ENCODE measurements around the gene TEX2.
A peak's percentile ranks its signal among the peaks of the same experiment; 100 is the strongest.
"Not testable (repeated sequence)": the region's sequence is repeated elsewhere in the genome, so short reads cannot be mapped to it uniquely, and the experiment has no call there.

TEX2 gene

DNA sequence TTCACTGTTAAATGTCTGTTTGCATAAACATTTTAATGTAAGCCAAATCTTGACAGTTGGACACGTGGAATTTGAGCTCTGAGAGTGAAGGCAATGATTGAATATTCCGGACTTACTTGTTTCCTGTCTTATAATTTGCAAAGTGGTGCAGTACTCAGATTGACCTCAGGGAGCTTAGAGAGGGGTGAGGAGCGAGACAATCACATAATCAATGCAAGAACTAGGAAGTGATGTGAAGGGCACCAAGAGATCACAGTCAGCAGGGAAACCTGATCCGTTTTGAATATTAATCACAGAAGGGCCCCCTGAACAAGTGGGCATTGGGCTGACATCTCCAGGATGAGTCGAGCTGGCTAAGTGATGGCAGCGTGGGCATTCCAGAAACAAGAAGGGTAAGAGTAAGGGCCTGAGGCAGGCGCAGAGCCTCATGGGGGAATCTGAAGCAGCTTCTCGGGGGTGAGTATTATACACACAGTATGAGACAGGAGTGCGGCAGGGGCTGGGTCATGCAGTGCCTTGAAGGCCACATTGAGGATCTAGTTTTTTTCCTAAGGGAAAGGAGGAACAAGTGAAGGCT lies 26.1 kb downstream of the TEX2 start:
- DNase-seq (ENCODE audit: low spot score) = no peak

DNA sequence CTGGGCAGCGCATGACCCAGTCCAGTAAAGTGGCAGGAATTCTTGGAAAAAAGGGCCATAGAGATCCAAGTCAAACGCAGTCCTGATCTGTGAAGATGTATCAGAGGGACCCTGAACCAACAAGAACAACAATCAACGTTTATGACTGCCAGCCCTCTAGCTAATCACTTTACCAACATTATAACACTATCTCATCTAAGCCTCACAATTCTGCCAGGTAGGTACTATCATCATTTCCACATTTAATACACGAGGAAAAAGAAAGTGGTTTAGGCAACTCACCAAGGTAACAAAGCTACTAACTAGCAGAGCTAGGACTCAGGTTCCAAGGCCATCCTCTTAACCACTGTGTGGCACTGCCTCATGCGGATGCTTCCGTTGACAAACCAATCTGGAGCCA lies 28.1 kb downstream of the TEX2 start:
- no peak for DNase-seq (ENCODE audit: low spot score)

- no peak for DNase-seq (ENCODE audit: low spot score)
Measured at GRCh38 chr17:64232466-64233262, 30.4 kb downstream of the TEX2 start.

- no peak for DNase-seq (ENCODE audit: low spot score)
Measured at GRCh38 chr17:64231567-64232141, 31.4 kb downstream of the TEX2 start.

- DNase-seq (ENCODE audit: low spot score) = no peak
Measured at GRCh38 chr17:64230791-64231408, 32.2 kb downstream of the TEX2 start.

DNA sequence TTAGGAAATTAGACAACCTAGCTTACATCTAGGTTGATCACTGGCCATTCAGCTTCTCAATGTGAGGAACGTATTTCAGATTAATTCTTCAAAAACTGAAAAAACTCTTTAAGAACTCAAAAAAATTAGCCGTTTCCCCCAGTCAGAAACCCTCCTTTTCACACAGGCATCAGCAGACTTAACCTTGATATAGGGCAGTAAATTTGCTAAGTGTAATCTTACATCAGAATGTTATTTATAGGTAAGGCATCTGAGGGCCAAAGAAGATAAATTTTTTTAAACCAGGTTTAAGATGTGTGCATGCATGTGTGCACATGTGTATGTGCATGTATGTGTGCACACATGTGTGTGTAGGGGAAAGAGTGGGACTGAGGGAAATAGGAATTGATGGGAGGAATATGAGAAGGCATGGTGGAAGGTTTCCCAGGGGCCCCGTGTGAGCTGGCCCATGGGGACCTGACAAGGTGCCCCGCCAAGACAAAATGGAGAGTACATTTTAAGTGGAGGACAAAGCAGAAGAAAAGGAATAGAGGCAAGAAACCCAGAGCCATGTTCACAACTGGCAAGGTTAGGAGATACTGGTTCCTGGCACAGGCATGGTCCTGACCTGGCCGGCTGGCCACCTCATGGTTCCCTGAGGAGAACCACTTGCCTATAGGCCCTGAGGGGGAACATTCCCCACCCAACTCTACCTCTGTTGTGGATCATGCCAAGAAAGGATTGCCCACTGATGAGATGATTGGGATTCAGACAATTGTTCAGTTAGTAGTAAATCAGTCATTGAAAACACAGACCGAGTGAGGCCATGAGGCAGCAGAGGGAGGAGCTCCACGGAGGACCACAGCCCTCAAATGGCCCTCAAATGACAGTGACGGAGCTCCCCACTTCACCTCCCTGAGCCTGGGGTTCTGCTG lies 33.0 kb downstream of the TEX2 start:
- DNase-seq (ENCODE audit: low spot score) = no peak

GRCh38 chr17:64226132-64226531 lies 36.9 kb downstream of the TEX2 start:
- no peak for DNase-seq (ENCODE audit: low spot score)

DNA sequence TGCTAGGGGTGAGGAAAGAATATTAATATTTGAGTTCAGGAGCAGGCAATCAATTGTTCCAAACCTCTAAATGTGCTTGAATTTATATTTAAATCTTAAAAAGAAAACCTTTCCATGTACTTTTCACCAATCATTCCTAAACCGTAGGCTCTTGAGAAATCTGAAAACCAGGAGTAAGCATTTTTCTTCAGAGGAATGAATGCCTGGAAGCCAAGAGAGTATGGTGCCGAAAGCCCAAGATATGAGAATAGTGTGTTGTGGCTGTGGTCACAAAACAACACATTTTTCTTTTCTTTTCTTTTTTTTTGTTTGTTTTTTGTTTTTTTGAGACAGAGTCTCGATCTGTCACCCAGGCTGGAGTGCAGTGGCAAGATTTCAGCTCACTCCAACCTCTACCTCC lies 37.6 kb downstream of the TEX2 start:
- DNase-seq (ENCODE audit: low spot score) = no peak

DNA sequence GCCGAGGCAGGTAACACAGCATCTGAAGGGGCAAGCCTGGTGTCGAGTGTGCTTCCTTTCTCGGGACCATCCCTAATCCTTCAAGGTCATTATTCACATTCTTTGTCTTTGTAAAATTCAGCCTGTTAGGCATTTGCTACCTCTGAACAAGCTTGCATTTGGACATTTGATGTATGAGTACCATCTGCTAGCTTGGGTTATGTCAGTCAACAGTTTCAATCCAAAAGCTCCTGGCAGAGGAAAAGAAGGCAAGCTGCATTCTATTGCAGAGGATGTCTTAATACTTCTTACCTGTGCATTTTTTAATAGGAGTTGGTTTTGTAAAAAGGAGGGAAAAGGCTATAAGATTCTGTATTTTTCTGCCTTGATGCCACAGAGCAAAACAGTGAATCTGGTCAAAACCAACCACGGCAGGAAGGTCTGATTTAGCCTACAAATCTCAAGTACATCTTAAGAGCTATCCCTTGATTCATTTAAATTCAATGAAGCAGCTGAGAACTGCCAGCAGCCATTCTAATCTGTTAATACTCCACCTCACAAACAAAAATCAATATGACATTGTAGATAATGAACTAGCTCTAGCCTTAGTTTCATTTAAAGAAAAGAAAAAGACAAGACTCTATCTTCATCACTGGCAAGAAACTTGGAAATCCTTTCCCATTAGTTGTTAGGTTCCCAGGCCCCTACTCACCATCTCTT lies 39.0 kb downstream of the TEX2 start:
- no peak for DNase-seq (ENCODE audit: low spot score)

- DNase-seq (ENCODE audit: low spot score) = no peak
Measured at GRCh38 chr17:64223283-64223682, 39.8 kb downstream of the TEX2 start.

GRCh38 chr17:64221679-64222078 lies 41.4 kb downstream of the TEX2 start:
- no peak for DNase-seq (ENCODE audit: low spot score)

DNA sequence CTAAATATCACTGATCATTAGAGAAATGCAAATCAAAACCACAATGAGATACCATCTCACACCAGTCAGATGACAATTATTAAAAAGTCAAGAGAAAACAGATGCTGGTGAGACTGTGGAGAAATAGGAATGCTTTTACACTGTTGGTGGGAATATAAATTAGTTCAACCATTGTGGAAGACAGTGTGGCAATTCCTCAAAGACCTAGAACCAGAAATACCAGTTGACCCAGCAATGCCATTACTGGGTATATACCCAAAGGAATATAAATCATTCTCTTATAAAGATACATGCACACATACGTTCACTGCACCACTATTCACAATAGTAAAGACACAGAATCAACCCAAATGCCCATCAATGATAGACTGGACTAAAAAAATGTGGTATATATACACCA lies 42.5 kb downstream of the TEX2 start:
- DNase-seq (ENCODE audit: low spot score) = not testable (repeated sequence)

- DNase-seq (ENCODE audit: low spot score) = no peak
Measured at GRCh38 chr17:64219571-64219970, 43.5 kb downstream of the TEX2 start.

GRCh38 chr17:64218066-64218465 lies 45.0 kb downstream of the TEX2 start:
- DNase-seq (ENCODE audit: low spot score) = no peak

DNA sequence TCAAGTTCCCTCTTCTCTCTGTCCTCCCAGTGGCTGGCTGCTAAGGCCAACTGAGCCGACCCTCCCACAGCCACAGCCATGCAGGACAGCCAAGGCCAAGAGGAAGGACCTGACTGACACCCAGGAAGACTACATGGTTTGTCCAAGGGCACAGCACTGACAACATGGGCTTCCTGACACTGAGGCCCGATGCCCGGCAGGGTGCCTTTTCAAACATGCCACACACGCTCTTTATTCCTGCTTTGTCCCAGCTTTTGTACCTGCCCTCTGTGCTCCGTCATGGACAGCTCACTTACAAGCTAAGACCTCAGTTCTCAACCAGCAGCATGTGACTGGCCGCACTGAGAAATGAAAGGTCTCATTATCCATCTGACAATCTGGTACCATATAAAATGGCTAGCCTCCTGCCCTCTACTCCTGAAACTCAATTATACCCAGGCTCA lies 45.8 kb downstream of the TEX2 start:
- no peak for DNase-seq (ENCODE audit: low spot score)

DNA sequence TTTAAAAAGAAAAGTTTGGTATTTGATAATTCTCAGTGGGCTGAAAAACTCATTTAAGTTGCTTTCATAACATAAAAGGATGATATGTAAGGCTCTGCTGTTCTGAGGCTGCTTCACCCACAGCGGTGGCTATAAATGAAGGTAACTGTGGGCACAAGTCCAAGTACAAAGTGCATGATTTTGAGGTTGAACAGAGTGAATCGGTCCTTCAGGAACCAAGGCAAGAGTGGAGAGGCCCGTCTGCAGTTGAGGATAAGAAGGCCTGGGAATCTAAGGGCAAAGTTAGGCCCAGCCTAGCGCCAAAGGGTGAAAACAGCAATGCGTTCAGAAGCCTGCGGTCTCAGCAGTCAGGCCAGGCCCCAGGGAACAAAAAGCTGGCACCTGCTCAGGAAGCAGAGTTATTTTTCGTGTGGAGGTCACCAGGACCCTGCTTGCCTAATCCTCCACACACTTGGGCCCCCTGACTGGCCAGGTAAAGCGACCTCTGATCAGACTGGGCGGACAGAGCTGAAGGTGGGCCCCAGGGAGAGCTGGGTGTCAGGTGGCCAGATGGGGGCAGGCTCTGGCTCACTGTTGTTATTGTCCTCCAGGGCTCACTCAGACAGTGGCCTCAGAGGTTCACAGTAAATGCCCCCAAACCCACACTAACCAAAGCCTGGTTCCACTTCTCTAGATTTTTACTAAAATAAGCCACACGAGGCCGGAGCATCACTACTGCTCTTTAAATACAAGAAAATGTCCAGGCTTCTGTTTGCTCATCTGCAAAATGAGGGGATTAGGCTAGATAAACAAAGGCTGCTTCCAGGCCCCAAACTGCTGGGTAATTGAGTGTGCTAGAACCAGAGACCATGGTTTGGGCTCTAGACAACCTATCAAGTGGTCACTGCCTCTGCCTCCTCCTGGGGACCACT lies 46.5 kb downstream of the TEX2 start:
- peak; percentile 43 for DNase-seq (ENCODE audit: low spot score)

DNA sequence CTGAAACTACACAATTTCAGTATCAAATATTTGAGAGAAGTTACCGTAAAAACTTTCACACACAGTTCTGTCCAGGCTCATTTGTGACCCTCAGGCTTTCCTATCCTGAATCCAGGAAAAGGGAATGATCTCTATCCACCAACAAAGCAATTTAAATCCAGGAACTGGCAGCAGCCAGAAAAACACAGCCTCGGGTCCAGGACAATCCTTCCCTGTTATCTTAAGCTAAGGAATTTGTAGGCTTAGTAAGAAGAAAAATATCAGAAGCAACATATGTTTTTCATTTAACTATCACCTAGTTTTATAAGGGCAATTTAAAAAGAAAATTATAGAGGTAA lies 47.1 kb downstream of the TEX2 start:
- DNase-seq (ENCODE audit: low spot score) = no peak

DNA sequence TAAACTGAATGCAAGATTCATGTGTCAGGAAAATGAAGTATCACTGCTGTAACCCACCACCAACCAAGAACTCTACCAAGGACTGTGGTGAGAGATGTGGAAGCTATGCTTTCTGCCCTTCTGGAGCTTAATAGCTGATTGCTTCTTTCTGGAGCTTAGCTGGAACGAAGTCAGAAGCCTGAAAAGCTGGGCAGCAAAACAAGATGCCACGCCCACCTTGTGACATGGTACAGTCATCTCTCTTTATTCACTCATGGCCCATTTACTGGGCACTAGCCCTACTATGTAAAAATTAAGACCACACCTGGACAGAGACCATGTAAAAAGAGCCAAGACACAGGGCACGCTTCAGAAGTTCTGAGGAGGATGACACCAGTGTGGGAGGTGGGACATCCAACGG lies 48.1 kb downstream of the TEX2 start:
- DNase-seq (ENCODE audit: low spot score) = no peak

DNA sequence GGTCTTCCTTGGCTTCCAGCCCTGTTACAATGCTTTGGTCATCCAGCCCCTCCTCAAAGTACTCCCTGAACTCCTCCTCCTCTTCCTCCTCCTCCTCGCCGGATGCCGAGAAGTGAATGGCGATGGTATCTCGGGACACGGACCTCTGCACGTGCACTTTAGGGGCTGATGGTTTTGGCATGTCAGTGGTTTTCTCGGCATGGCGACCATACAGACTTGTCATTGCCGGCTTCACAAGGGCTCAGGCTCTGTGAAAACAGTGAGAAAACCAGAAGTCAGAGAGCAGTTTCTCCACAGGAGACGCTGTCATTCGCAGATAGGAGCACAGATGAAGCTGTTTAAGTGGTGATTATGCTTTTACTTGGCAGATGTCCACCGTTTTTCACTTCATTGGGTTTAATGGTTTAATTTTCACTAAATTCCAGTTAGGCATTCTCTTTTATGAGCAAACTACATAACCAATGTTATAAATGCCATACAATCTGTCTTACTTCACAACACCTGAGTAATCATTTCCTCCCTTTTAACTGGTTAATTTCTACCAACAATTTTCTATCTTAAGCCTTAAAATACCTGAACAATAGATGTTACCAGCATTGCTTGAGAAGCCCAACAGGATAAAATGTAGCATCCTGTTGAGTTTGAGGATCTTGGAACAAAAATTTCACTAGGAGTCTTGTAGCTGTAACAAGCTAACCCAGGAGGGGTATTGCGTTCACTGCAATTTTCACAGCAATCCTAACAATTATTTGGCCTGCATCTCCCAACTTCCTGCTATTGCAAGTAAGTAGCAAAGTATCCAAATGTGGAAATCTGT lies 48.9 kb downstream of the TEX2 start:
- DNase-seq (ENCODE audit: low spot score) = no peak

- DNase-seq (ENCODE audit: low spot score) = no peak
Measured at GRCh38 chr17:64212122-64212521, 50.9 kb downstream of the TEX2 start.
